ENCODE data around the gene TRIM32. TPM values are rescaled to one million over a fixed set of nuclear protein-coding genes. Genes with fewer than 3 reads are reported as not detected.

TRIM32 gene
- polyA plus RNA-seq = 10.1 TPM

GRCh38 chr9:116687074-116687753 lies at the start of gene TRIM32:
Gene TRIM32, plus strand, starts transcription at chr9:116687305. Its CDS starts 10,438 bp downstream, at chr9:116697743.
- no peaks in the 10 kb centered on the region for H3K36me3 Mint-ChIP-seq
- H3K27ac Mint-ChIP-seq = peak within 1 kb of the TSS; percentile 66 to 89 (median 88)
- no peaks in the 10 kb centered on the region for H3K27me3 Mint-ChIP-seq
- peaks cover 36 to 50% (median 45%) of the 10 kb centered on the region in 3 donors for H3K4me1 Mint-ChIP-seq
- peak within 1 kb of the TSS; percentile 83 to 99 (median 95) for H3K4me3 Mint-ChIP-seq
- H3K9me3 Mint-ChIP-seq = no peaks in the 10 kb centered on the region

- Mint-ChIP-seq H3K36me3 (peaks cover 6% of the 10 kb centered on the region), H3K4me3 (no peak overlapping the region), H3K4me1 (no peaks in the 10 kb centered on the region), H3K9me3 (peaks cover 0 to 2% (median 0%) of the 10 kb centered on the region in 3 donors), H3K27ac (no peak overlapping the region), H3K27me3 (no peaks in the 10 kb centered on the region)
Measured at GRCh38 chr9:116639251-116639741, 47.8 kb upstream of the TRIM32 start.

GRCh38 chr9:116641292-116642059 lies 45.6 kb upstream of the TRIM32 start:
- Mint-ChIP-seq H3K27me3 (no peaks in the 10 kb centered on the region), H3K4me1 (no peaks in the 10 kb centered on the region), H3K27ac (no peak overlapping the region), H3K4me3 (no peak overlapping the region), H3K36me3 (peaks cover 8% of the 10 kb centered on the region), H3K9me3 (no peaks in the 10 kb centered on the region)

DNA sequence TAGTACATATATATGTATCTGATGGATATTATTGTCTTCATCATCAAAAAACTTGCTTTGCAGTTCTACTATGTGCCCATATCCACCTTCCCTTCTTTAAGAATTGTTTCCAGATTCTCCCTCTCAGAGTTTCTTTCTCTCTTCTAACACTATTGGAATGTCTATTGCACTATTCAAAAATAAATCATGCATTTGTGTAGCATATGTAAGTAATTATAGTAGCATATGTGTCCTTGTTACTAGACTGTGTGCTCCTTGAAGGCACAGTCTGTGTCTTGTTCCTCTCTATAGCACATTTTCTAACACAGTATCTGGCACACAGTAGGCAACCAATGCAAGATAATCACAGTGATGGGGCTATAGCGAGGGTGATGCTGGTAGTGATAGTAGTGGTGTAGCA lies 43.4 kb upstream of the TRIM32 start:
- Mint-ChIP-seq H3K36me3 (peaks cover 6% of the 10 kb centered on the region), H3K4me1 (no peaks in the 10 kb centered on the region), H3K27me3 (no peaks in the 10 kb centered on the region), H3K4me3 (no peak overlapping the region), H3K27ac (no peak overlapping the region), H3K9me3 (no peaks in the 10 kb centered on the region)

- no peak overlapping the region for H3K4me3 Mint-ChIP-seq
- H3K4me1 Mint-ChIP-seq = no peaks in the 10 kb centered on the region
- H3K9me3 Mint-ChIP-seq = no peaks in the 10 kb centered on the region
- peaks cover 6% of the 10 kb centered on the region for H3K36me3 Mint-ChIP-seq
- no peaks in the 10 kb centered on the region for H3K27me3 Mint-ChIP-seq
- H3K27ac Mint-ChIP-seq = no peak overlapping the region
Measured at GRCh38 chr9:116644091-116644688, 42.9 kb upstream of the TRIM32 start.

- H3K27ac Mint-ChIP-seq = no peak overlapping the region
- H3K36me3 Mint-ChIP-seq = peaks cover 19% of the 10 kb centered on the region
- no peaks in the 10 kb centered on the region for H3K4me1 Mint-ChIP-seq
- H3K4me3 Mint-ChIP-seq = no peak overlapping the region
- no peaks in the 10 kb centered on the region for H3K9me3 Mint-ChIP-seq
- no peaks in the 10 kb centered on the region for H3K27me3 Mint-ChIP-seq
Measured at GRCh38 chr9:116646661-116647514, 40.2 kb upstream of the TRIM32 start.

- Mint-ChIP-seq H3K4me3 (no peak overlapping the region), H3K36me3 (peaks cover 17% of the 10 kb centered on the region), H3K27ac (no peak overlapping the region), H3K27me3 (no peaks in the 10 kb centered on the region), H3K4me1 (no peaks in the 10 kb centered on the region), H3K9me3 (no peaks in the 10 kb centered on the region)
Measured at GRCh38 chr9:116647515-116647809, 39.6 kb upstream of the TRIM32 start.

DNA sequence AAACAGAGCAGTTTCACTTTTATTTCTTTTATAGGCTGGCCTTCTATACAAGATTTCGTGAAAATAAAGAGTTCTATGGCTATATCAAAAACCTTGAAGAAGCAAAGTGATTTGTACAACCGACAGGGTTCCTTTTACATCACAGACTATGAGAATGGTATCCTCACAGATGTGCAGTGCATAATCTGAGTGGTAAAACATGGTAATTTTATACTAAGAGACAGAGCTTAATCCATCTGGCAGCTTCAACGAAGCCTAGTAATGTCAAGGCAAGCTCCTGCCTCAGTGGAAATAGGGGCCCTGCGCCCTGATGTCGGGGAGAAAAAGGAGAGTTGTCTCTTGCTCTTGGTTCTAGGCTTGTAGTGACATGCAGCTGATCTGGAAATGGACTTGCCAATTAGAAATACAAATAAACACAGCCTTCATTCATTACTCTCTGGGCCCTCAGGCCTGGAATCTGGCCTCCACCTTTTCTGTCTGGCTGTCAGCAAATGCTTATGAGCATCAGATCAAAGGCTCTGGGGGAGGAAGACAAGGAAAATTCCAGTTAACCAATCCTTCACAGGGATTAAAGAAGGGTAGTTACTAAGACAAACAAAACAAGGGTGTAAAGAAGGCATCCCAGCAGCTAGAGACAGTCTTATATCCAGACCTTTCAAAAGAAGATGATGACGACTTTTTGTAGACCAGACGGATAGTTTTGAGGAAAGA lies 33.6 kb upstream of the TRIM32 start:
- no peaks in the 10 kb centered on the region for H3K27me3 Mint-ChIP-seq

GRCh38 chr9:116654059-116654355 lies 33.1 kb upstream of the TRIM32 start:
- no peak overlapping the region for H3K27ac Mint-ChIP-seq
- no peaks in the 10 kb centered on the region for H3K9me3 Mint-ChIP-seq
- peaks cover 13% of the 10 kb centered on the region for H3K36me3 Mint-ChIP-seq
- no peaks in the 10 kb centered on the region for H3K4me1 Mint-ChIP-seq
- no peaks in the 10 kb centered on the region for H3K27me3 Mint-ChIP-seq
- no peak overlapping the region for H3K4me3 Mint-ChIP-seq

More for the DNA sequence above, 33.6 kb upstream of the TRIM32 start:
- no peaks in the 10 kb centered on the region for H3K9me3 Mint-ChIP-seq
- H3K27ac Mint-ChIP-seq = no peak overlapping the region
- no peak overlapping the region for H3K4me3 Mint-ChIP-seq
- peaks cover 13% of the 10 kb centered on the region for H3K36me3 Mint-ChIP-seq
- no peaks in the 10 kb centered on the region for H3K4me1 Mint-ChIP-seq

DNA sequence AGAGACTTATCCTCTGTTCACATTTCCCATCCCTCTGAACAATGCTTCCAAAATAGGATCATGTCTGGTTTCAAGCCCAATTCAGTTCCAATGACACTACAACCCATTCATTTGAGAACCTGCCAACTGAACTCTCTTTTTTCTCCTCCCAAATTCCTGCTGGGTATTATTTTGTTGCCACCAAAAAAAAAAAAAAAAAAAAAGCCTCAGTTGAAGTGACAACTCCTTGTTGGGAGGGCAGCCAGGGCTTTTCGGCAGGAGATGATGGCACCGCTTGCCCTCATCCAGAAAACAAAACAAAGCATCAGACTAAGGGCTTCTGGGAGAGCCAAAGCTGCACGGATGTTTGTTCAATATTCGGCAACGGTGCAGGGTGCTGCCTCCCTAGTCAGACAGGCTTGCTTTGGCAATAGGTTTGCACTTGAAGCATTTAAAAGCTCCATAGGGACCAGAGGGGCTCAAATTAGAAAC lies 30.6 kb upstream of the TRIM32 start:
- no peak overlapping the region for H3K4me3 Mint-ChIP-seq
- no peaks in the 10 kb centered on the region for H3K27me3 Mint-ChIP-seq
- H3K4me1 Mint-ChIP-seq = no peaks in the 10 kb centered on the region
- no peaks in the 10 kb centered on the region for H3K9me3 Mint-ChIP-seq
- peaks cover 2% of the 10 kb centered on the region for H3K36me3 Mint-ChIP-seq
- no peak overlapping the region for H3K27ac Mint-ChIP-seq

- H3K27me3 Mint-ChIP-seq = no peaks in the 10 kb centered on the region
- no peak overlapping the region for H3K4me3 Mint-ChIP-seq
- no peaks in the 10 kb centered on the region for H3K36me3 Mint-ChIP-seq
- no peaks in the 10 kb centered on the region for H3K9me3 Mint-ChIP-seq
- H3K4me1 Mint-ChIP-seq = no peaks in the 10 kb centered on the region
- H3K27ac Mint-ChIP-seq = no peak overlapping the region
Measured at GRCh38 chr9:116656977-116657376, 30.1 kb upstream of the TRIM32 start.

DNA sequence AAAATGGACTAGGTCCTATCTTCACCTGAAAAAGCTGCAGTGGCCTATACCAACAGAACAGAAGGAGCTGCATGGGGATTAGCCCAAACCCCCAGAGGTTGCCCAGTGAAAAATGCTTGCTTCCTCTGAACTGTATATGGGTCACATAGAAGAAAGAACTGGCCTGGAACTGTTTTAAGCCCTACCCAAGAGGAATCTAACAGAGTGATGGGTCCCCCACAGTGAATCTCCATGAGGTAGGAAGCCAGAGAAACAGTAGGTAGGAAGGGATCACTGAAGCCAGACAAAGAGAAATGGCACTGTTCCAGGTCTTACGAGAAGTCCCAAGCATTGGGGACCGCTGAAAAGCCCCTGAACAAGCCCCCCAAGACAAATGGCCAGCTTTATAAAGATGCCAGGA lies 28.8 kb upstream of the TRIM32 start:
- no peaks in the 10 kb centered on the region for H3K9me3 Mint-ChIP-seq
- no peak overlapping the region for H3K4me3 Mint-ChIP-seq
- no peaks in the 10 kb centered on the region for H3K27me3 Mint-ChIP-seq
- no peak overlapping the region for H3K27ac Mint-ChIP-seq
- no peaks in the 10 kb centered on the region for H3K36me3 Mint-ChIP-seq
- H3K4me1 Mint-ChIP-seq = no peaks in the 10 kb centered on the region

- H3K27me3 Mint-ChIP-seq = no peaks in the 10 kb centered on the region
- H3K4me1 Mint-ChIP-seq = no peaks in the 10 kb centered on the region
- H3K27ac Mint-ChIP-seq = no peak overlapping the region
- H3K9me3 Mint-ChIP-seq = no peaks in the 10 kb centered on the region
- peaks cover 2% of the 10 kb centered on the region for H3K36me3 Mint-ChIP-seq
- no peak overlapping the region for H3K4me3 Mint-ChIP-seq
Measured at GRCh38 chr9:116661037-116661954, 25.8 kb upstream of the TRIM32 start.

Data from IgD-negative memory B cell (primary cell).